ENCODE results near the gene MOG.

Gene MOG

GRCh38 chr6:29680904-29681303 is 24.0 kb downstream of the MOG start, which contains the start of gene ZFP57:
Gene ZFP57, minus strand, starts transcription at chr6:29681152. Its CDS starts 4,149 bp downstream, at chr6:29677003.
- Histone ChIP-seq H3K4me3 (no peak within 1 kb of the TSS), H3K9ac (no peak within 1 kb of the TSS), H3K27ac (no peak within 1 kb of the TSS), H3K4me2 (no peak within 1 kb of the TSS), H3K27me3 (no peaks in the 10 kb centered on the region), H3K36me3 (no peaks in the 10 kb centered on the region), H3K9me3 (replicated peaks in 1 of 11) (peaks cover 0 to 16% (median 12%) of the 10 kb centered on the region in 11 experiments; a peak in 13 of 22 replicates), H3K4me1 (peaks cover 9 to 24% (median 12%) of the 10 kb centered on the region in 10 experiments), H4K20me1 (no peaks in the 10 kb centered on the region; a peak in 1 of 22 replicates)
- no peak for TF ChIP-seq Cebpa-rat (IDR thresholded peaks at IDR 0.05)

GRCh38 chr6:29681811-29682210 is 24.9 kb downstream of the MOG start:
- no peak overlapping the region for H3K9ac ChIP-seq
- H3K27ac ChIP-seq, result no peak overlapping the region
- no peak overlapping the region for H3K4me3 ChIP-seq
- peaks cover 5 to 15% (median 7%) of the 10 kb centered on the region in 10 experiments for H3K4me1 ChIP-seq
- no peak for TF ChIP-seq Cebpa-rat (IDR thresholded peaks at IDR 0.05)
- no peaks in the 10 kb centered on the region for H3K36me3 ChIP-seq
- no peak overlapping the region for H3K4me2 ChIP-seq
- peaks cover 0 to 16% (median 12%) of the 10 kb centered on the region in 11 experiments; a peak in 13 of 22 replicates for H3K9me3 ChIP-seq (replicated peaks in 1 of 11)
- H3K27me3 ChIP-seq, result no peaks in the 10 kb centered on the region
- no peaks in the 10 kb centered on the region; a peak in 1 of 22 replicates for H4K20me1 ChIP-seq

- Histone ChIP-seq H3K4me2 (no peak overlapping the region), H4K20me1 (no peaks in the 10 kb centered on the region), H3K4me1 (no peaks in the 10 kb centered on the region; a peak in 1 of 20 replicates), H3K9ac (no peak overlapping the region), H3K27ac (no peak overlapping the region), H3K9me3 (replicated peaks in 1 of 11) (peaks cover 0 to 6% (median 2%) of the 10 kb centered on the region in 11 experiments; a peak in 12 of 22 replicates), H3K27me3 (no peaks in the 10 kb centered on the region), H3K4me3 (no peak overlapping the region), H3K36me3 (no peaks in the 10 kb centered on the region)
- TF ChIP-seq Cebpa-rat (IDR thresholded peaks at IDR 0.05), result no peak
These were observed 28.9 kb downstream of the MOG start for GRCh38 chr6:29685718-29686326.

GRCh38 chr6:29694637-29695036 is 37.7 kb downstream of the MOG start:
- H3K36me3 ChIP-seq, result no peaks in the 10 kb centered on the region
- H3K27me3 ChIP-seq, result no peaks in the 10 kb centered on the region
- peaks cover 10 to 17% (median 13%) of the 10 kb centered on the region in 11 experiments; a peak in 20 of 22 replicates for H3K9me3 ChIP-seq (replicated peaks in 1 of 11)

GRCh38 chr6:29696147-29697125 is 39.5 kb downstream of the MOG start:
- no peak for TF ChIP-seq Cebpa-rat (IDR thresholded peaks at IDR 0.05)
- H4K20me1 ChIP-seq, result no peaks in the 10 kb centered on the region

More at GRCh38 chr6:29694637-29695036, 37.7 kb downstream of the MOG start:
- Histone ChIP-seq H3K9ac (no peak overlapping the region), H3K4me2 (no peak overlapping the region), H3K4me1 (peaks cover 0 to 4% (median 0%) of the 10 kb centered on the region in 10 experiments; a peak in 1 of 20 replicates), H3K4me3 (no peak overlapping the region), H3K27ac (no peak overlapping the region), H4K20me1 (no peaks in the 10 kb centered on the region)
- TF ChIP-seq Cebpa-rat (IDR thresholded peaks at IDR 0.05), result no peak

GRCh38 chr6:29702519-29703103 is 45.7 kb downstream of the MOG start:
- no peak for TF ChIP-seq Cebpa-rat (IDR thresholded peaks at IDR 0.05)
- H3K27ac ChIP-seq, result no peak overlapping the region

More at GRCh38 chr6:29696147-29697125, 39.5 kb downstream of the MOG start:
- Histone ChIP-seq H3K36me3 (no peaks in the 10 kb centered on the region), H3K27ac (no peak overlapping the region), H3K9me3 (replicated peaks in 1 of 11) (peaks cover 10 to 17% (median 13%) of the 10 kb centered on the region in 11 experiments; a peak in 20 of 22 replicates), H3K4me3 (no peak overlapping the region), H3K4me1 (peaks cover 0 to 4% (median 0%) of the 10 kb centered on the region in 10 experiments; a peak in 1 of 20 replicates), H3K9ac (no peak overlapping the region), H3K27me3 (no peaks in the 10 kb centered on the region), H3K4me2 (peak overlapping the region in 1 of 11 experiments; percentile 2; a peak in 1 of 22 replicates)

GRCh38 chr6:29705389-29706231 is 48.7 kb downstream of the MOG start:
- TF ChIP-seq Cebpa-rat (IDR thresholded peaks at IDR 0.05), result no peak
- Histone ChIP-seq H3K9ac (no peak overlapping the region), H3K4me3 (no peak overlapping the region), H3K36me3 (no peaks in the 10 kb centered on the region), H3K4me2 (no peak overlapping the region), H3K27ac (no peak overlapping the region), H3K9me3 (replicated peaks in 1 of 11) (no peaks in the 10 kb centered on the region), H3K4me1 (peaks cover 19 to 32% (median 26%) of the 10 kb centered on the region in 10 experiments), H4K20me1 (no peaks in the 10 kb centered on the region), H3K27me3 (0 out of 22 replicates have a peak, but pooled peaks cover 0 to 4% (median 0%) of the 10 kb centered on the region in 11 experiments)

More at GRCh38 chr6:29702519-29703103, 45.7 kb downstream of the MOG start:
- 0 out of 20 replicates have a peak, but pooled peaks cover 0 to 6% (median 0%) of the 10 kb centered on the region in 10 experiments for H3K4me1 ChIP-seq
- no peaks in the 10 kb centered on the region for H3K36me3 ChIP-seq
- no peaks in the 10 kb centered on the region for H3K27me3 ChIP-seq
- no peak overlapping the region for H3K9ac ChIP-seq
- H4K20me1 ChIP-seq, result no peaks in the 10 kb centered on the region
- H3K9me3 ChIP-seq (replicated peaks in 1 of 11), result no peaks in the 10 kb centered on the region
- peak overlapping the region in 5 of 11 experiments; percentile 1 to 40 (median 27); a peak in 3 of 22 replicates for H3K4me2 ChIP-seq
- no peak overlapping the region for H3K4me3 ChIP-seq
